Panc1 (cell line): ENCODE data around the gene ETV2. TPM values are rescaled to one million over a fixed set of nuclear protein-coding genes. Genes with fewer than 3 reads are reported as not detected.

ENCODE experiments used
- ATAC-seq: fragments of 200-7000 bp; cut with Tn5 transposase; 2 replicates; pipeline ENCODE4 v1.9.1; 2020; ENCODE audit warnings: mild to moderate bottlenecking, moderate library complexity
- BruUV-seq: library from RNA; stranded (reverse); fragments of 400-500 nt; replicated peaks from 2 replicates; lab custom pipeline; 2021; lab: Mats Ljungman, UMichigan
- CTCF ChIA-PET: fragments of 300-600 bp; sonication (Branson Sonifier 250); formaldehyde crosslinking; loops from one replicate; lab custom pipeline; 2022; ENCODE audit warnings: antibody characterized with exemption; lab: Charles Lee
- POLR2A ChIA-PET: fragments of 300-600 bp; sonication (Branson Sonifier 250); formaldehyde crosslinking; loops from one replicate; lab custom pipeline; 2022; ENCODE audit warnings: antibody characterized with exemption; lab: Charles Lee
- DNase-seq: peaks from one replicate; pipeline ENCODE4 v3.0.0-alpha.2; 2010; ENCODE audit warnings: low read depth, low spot score
- H3K27ac ChIP-seq: 2 replicates; pipeline ENCODE4 v1.5.1; 2011; ENCODE audit warnings: mild to moderate bottlenecking, low read length, inconsistent platforms
- H3K27me3 ChIP-seq: fragments of 200-500 bp; sonication (Bioruptor generic); 2 replicates; pipeline ENCODE4 v1.6.0; 2014; ENCODE audit warnings: low read length, inconsistent platforms; ENCODE audit not compliant: control insufficient read depth, insufficient read depth
- H3K36me3 ChIP-seq: fragments of 200-500 bp; sonication (Bioruptor generic); 2 replicates; pipeline ENCODE4 v1.5.1; 2014; ENCODE audit warnings: inconsistent platforms, mild to moderate bottlenecking, low read length, moderate library complexity; ENCODE audit not compliant: control insufficient read depth, insufficient read depth
- H3K4me1 ChIP-seq: 2 replicates; pipeline ENCODE4 v1.5.1; 2011; ENCODE audit warnings: inconsistent platforms, mild to moderate bottlenecking, low read length, moderate library complexity; ENCODE audit not compliant: control insufficient read depth, insufficient read depth
- H3K4me3 ChIP-seq, 2 experiments: 2 replicates each; pipeline ENCODE4 v1.5.1; 2011 to 2012; ENCODE audit warnings: low read depth in 2 of 2, low read length in 2 of 2, mild to moderate bottlenecking in 2 of 2, inconsistent platforms in 1 of 2, moderate library complexity in 1 of 2
- H3K9me3 ChIP-seq: fragments of 200-500 bp; sonication (Bioruptor generic); 2 replicates; pipeline ENCODE4 v1.5.1; 2014; ENCODE audit warnings: low read depth, mild to moderate bottlenecking, inconsistent platforms, low read length, moderate library complexity; ENCODE audit not compliant: control insufficient read depth, insufficient read depth
- POLR2AphosphoS5 ChIP-seq: IDR thresholded peaks from 2 replicates; pipeline ENCODE4 v1.6.1; 2012; ENCODE audit warnings: mild to moderate bottlenecking, low read depth, low read length, moderate library complexity
- SIN3A ChIP-seq: IDR thresholded peaks from 2 replicates; pipeline ENCODE4 v1.6.1; 2012; ENCODE audit warnings: low read depth, mild to moderate bottlenecking, low read length, moderate library complexity, borderline replicate concordance; ENCODE audit not compliant: insufficient read depth
- TCF7L2 ChIP-seq: IDR thresholded peaks from 2 replicates; pipeline ENCODE4 v1.6.1; 2011; ENCODE audit warnings: mild to moderate bottlenecking, low read depth, low read length, inconsistent platforms
- in situ Hi-C: cut with HindIII; loops from 2 replicates; pipeline ENCODE4 v1.10.0; 2016; ENCODE audit warnings: low sequenced_read_pairs, low pct_unique_long_range_greater_than_20kb
- intact Hi-C: fragments of 100-400 bp; cut with micrococcal nuclease; formaldehyde crosslinking; loops from one replicate; pipeline ENCODE4 v1.10.0; 2022; ENCODE audit not compliant: unreplicated experiment
- total RNA-seq: library from RNA; stranded (reverse); gene quantifications from one replicate; pipeline ENCODE4 v1.2.1, GENCODE V29; 2021; ENCODE audit not compliant: unreplicated experiment
- TF ChIP-seq, protein P1 (sequence below): fragments of 450-650 bp; IDR thresholded peaks from 2 replicates; pipeline ENCODE4 v1.5.1; 2017; ENCODE audit warnings: mild to moderate bottlenecking
- TF ChIP-seq, protein P2 (sequence below), 2 experiments: IDR thresholded peaks; 2 replicates each; pipeline ENCODE4 v1.6.1; 2011 to 2012; ENCODE audit warnings: low read depth in 2 of 2, control low read depth in 1 of 2, low read length in 1 of 2, mild to moderate bottlenecking in 1 of 2, moderate library complexity in 1 of 2; ENCODE audit not compliant: insufficient read depth in 1 of 2

ETV2 gene
- total RNA-seq, 1 experiment from 2014 or later: 2.8 TPM

DNA sequence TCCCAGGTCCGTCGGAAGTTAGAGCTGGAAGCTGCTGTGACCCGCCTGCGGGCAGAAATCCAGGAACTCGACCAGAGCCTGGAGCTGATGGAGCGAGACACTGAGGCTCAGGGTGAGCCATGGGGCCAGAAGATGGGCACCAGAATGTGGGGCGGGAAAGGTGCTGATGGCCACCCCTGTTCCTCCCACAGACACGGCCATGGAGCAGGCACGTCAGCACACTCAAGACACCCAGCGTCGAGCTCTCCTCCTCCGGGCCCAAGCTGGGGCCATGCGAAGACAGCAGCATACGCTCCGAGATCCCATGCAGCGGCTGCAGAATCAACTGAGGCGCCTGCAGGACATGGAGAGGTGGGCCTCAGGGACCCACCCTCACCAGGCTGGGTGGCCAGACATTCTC lies 26.5 kb upstream of the ETV2 start:
- Histone ChIP-seq H3K36me3 (no peaks in the 10 kb centered on the region), H3K27me3 (no peaks in the 10 kb centered on the region), H3K9me3 (no peaks in the 10 kb centered on the region), H3K4me1 (no peaks in the 10 kb centered on the region), H3K4me3 (no peak overlapping the region), H3K27ac (no peak overlapping the region)
- intact Hi-C loops (no loop called here), in situ Hi-C loops (no loop called here)
- DNase-seq (no peak), ATAC-seq (no peak)
- no peak for TF ChIP-seq TCF7L2
- TF ChIP-seq SIN3A: no peak
- TF ChIP-seq, protein P1, sequence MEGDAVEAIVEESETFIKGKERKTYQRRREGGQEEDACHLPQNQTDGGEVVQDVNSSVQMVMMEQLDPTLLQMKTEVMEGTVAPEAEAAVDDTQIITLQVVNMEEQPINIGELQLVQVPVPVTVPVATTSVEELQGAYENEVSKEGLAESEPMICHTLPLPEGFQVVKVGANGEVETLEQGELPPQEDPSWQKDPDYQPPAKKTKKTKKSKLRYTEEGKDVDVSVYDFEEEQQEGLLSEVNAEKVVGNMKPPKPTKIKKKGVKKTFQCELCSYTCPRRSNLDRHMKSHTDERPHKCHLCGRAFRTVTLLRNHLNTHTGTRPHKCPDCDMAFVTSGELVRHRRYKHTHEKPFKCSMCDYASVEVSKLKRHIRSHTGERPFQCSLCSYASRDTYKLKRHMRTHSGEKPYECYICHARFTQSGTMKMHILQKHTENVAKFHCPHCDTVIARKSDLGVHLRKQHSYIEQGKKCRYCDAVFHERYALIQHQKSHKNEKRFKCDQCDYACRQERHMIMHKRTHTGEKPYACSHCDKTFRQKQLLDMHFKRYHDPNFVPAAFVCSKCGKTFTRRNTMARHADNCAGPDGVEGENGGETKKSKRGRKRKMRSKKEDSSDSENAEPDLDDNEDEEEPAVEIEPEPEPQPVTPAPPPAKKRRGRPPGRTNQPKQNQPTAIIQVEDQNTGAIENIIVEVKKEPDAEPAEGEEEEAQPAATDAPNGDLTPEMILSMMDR: no peak
- no peak for TF ChIP-seq POLR2AphosphoS5
- TF ChIP-seq, protein P2, sequence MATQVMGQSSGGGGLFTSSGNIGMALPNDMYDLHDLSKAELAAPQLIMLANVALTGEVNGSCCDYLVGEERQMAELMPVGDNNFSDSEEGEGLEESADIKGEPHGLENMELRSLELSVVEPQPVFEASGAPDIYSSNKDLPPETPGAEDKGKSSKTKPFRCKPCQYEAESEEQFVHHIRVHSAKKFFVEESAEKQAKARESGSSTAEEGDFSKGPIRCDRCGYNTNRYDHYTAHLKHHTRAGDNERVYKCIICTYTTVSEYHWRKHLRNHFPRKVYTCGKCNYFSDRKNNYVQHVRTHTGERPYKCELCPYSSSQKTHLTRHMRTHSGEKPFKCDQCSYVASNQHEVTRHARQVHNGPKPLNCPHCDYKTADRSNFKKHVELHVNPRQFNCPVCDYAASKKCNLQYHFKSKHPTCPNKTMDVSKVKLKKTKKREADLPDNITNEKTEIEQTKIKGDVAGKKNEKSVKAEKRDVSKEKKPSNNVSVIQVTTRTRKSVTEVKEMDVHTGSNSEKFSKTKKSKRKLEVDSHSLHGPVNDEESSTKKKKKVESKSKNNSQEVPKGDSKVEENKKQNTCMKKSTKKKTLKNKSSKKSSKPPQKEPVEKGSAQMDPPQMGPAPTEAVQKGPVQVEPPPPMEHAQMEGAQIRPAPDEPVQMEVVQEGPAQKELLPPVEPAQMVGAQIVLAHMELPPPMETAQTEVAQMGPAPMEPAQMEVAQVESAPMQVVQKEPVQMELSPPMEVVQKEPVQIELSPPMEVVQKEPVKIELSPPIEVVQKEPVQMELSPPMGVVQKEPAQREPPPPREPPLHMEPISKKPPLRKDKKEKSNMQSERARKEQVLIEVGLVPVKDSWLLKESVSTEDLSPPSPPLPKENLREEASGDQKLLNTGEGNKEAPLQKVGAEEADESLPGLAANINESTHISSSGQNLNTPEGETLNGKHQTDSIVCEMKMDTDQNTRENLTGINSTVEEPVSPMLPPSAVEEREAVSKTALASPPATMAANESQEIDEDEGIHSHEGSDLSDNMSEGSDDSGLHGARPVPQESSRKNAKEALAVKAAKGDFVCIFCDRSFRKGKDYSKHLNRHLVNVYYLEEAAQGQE (IDR thresholded peaks at IDR 0.05; ENCODE audit: insufficient read depth in 1 of 2, low read depth in 2 of 2, low read length in 1 of 2): no peak
- BruUV-seq: no TSS peak
- CTCF ChIA-PET: no interaction called here
- POLR2A ChIA-PET: no interaction called here

DNA sequence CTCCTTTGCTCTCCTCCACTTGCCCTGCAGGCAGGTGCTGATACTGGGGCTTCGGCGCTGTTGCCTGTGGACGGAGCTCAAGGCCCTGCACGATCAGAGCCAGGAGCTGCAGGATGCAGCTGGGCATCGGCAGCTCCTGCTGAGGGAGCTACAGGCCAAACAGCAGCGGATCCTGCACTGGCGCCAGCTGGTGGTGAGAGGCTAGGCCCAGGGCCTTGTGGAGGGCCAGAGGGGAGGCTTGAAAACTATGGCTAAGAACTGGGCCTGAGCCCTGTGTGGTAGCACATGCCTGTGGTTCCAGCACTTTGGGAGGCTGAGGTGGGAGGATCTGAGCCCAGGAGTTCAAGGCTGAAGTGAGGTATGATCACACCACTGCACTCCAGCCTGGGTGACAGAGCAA lies 22.7 kb upstream of the ETV2 start:
- Histone ChIP-seq H3K9me3 (no peaks in the 10 kb centered on the region), H3K27me3 (no peaks in the 10 kb centered on the region), H3K4me1 (no peaks in the 10 kb centered on the region), H3K4me3 (no peak overlapping the region), H3K36me3 (no peaks in the 10 kb centered on the region), H3K27ac (no peak overlapping the region)
- DNase-seq (no peak), ATAC-seq (peak; percentile 77)
- no peak for TF ChIP-seq TCF7L2
- no peak for TF ChIP-seq SIN3A
- TF ChIP-seq, protein P2 (IDR thresholded peaks at IDR 0.05; ENCODE audit: insufficient read depth in 1 of 2, low read depth in 2 of 2, low read length in 1 of 2): no peak
- TF ChIP-seq, protein P1: no peak
- no peak for TF ChIP-seq POLR2AphosphoS5
- intact Hi-C loops (no loop called here), in situ Hi-C loops (no loop called here)
- POLR2A ChIA-PET: no interaction called here
- CTCF ChIA-PET: no interaction called here
- BruUV-seq: no TSS peak
